ENCODE measurements around the gene PTBP3.
A peak's percentile ranks its signal among the peaks of the same experiment; 100 is the strongest.
"Not testable (repeated sequence)": the region's sequence is repeated elsewhere in the genome, so short reads cannot be mapped to it uniquely, and the experiment has no call there.

The PTBP3 gene

GRCh38 chr9:112367465-112367864 is 34.0 kb upstream of the PTBP3 start:
- Histone ChIP-seq H3K9me3 (ENCODE audit: insufficient read depth, low read depth, low read length) (peaks cover 7% of the 10 kb centered on the region; the same call in 1 of the 2 replicates), H3K27me3 (ENCODE audit: insufficient read depth, low read length, poor library complexity, severe bottlenecking) (no peaks in the 10 kb centered on the region), H3K36me3 (ENCODE audit: insufficient read depth, low read length) (no peaks in the 10 kb centered on the region), H3K4me1 (ENCODE audit: insufficient read depth, low read length, poor library complexity, severe bottlenecking) (no peaks in the 10 kb centered on the region), H3K4me3 (ENCODE audit: low read length, poor library complexity, severe bottlenecking) (no peak overlapping the region), H3F3A (ENCODE audit: low read depth) (no peaks in the 10 kb centered on the region), H2AFZ (ENCODE audit: low read length) (no peak overlapping the region), H3K9ac (ENCODE audit: low read depth, low read length, poor library complexity, severe bottlenecking) (no peak overlapping the region), H3K79me2 (ENCODE audit: insufficient read depth, low read length) (no peaks in the 10 kb centered on the region), H4K20me1 (ENCODE audit: insufficient read depth, low read length, poor library complexity, severe bottlenecking) (no peaks in the 10 kb centered on the region), H3K4me2 (ENCODE audit: low read depth, low read length, poor library complexity, severe bottlenecking) (no peak overlapping the region), H3K9me2 (replicated peaks; ENCODE audit: low read depth, low read length) (no peaks in the 10 kb centered on the region)
- TF ChIP-seq EZH2phosphoT487 (IDR thresholded peaks at IDR 0.05; ENCODE audit: borderline replicate concordance) (no peak), CTCF (conservative IDR thresholded peaks at IDR 0.05; ENCODE audit: low read length) (no peak)

DNA sequence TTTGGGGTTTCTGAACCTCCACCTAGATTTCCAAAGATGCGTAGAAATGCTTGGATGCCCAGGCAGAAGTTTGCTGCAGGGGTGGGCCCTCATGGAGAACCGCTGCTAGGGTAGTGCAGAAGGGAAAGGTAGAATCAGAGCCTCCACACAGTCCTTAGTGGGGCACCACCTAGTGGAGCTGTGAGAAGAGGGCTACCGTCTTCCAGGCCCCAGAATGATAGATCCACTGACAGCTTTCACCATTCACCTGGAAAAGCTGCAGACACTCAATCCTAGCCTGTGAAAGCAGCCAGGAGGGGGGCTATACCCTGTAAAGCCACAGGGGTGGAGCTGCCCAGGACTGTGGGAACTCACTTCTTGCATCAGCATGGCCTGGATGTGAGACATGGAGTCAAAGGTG is 33.2 kb upstream of the PTBP3 start:
- Histone ChIP-seq H3K36me3 (ENCODE audit: insufficient read depth, low read length) (no peaks in the 10 kb centered on the region), H2AFZ (ENCODE audit: low read length) (no peak overlapping the region), H3K9ac (ENCODE audit: low read depth, low read length, poor library complexity, severe bottlenecking) (no peak overlapping the region), H4K20me1 (ENCODE audit: insufficient read depth, low read length, poor library complexity, severe bottlenecking) (no peaks in the 10 kb centered on the region), H3K9me3 (ENCODE audit: insufficient read depth, low read depth, low read length) (peaks cover 7% of the 10 kb centered on the region; the same call in 1 of the 2 replicates), H3K79me2 (ENCODE audit: insufficient read depth, low read length) (no peaks in the 10 kb centered on the region), H3K4me2 (ENCODE audit: low read depth, low read length, poor library complexity, severe bottlenecking) (no peak overlapping the region), H3K27me3 (ENCODE audit: insufficient read depth, low read length, poor library complexity, severe bottlenecking) (no peaks in the 10 kb centered on the region), H3K4me1 (ENCODE audit: insufficient read depth, low read length, poor library complexity, severe bottlenecking) (peaks cover 4% of the 10 kb centered on the region), H3K4me3 (ENCODE audit: low read length, poor library complexity, severe bottlenecking) (no peak overlapping the region), H3K9me2 (replicated peaks; ENCODE audit: low read depth, low read length) (no peaks in the 10 kb centered on the region), H3F3A (ENCODE audit: low read depth) (no peaks in the 10 kb centered on the region)
- TF ChIP-seq EZH2phosphoT487 (IDR thresholded peaks at IDR 0.05; ENCODE audit: borderline replicate concordance), result no peak
- TF ChIP-seq CTCF (conservative IDR thresholded peaks at IDR 0.05; ENCODE audit: low read length), result peak; percentile 44

GRCh38 chr9:112365257-112365656 is 31.8 kb upstream of the PTBP3 start:
- H3K79me2 ChIP-seq (ENCODE audit: insufficient read depth, low read length); H3K27me3 ChIP-seq (ENCODE audit: insufficient read depth, low read length, poor library complexity, severe bottlenecking); H2AFZ ChIP-seq (ENCODE audit: low read length); H3K9ac ChIP-seq (ENCODE audit: low read depth, low read length, poor library complexity, severe bottlenecking); H3K9me2 ChIP-seq (replicated peaks; ENCODE audit: low read depth, low read length); H4K20me1 ChIP-seq (ENCODE audit: insufficient read depth, low read length, poor library complexity, severe bottlenecking); H3F3A ChIP-seq (ENCODE audit: low read depth); H3K4me3 ChIP-seq (ENCODE audit: low read length, poor library complexity, severe bottlenecking); H3K9me3 ChIP-seq (ENCODE audit: insufficient read depth, low read depth, low read length); H3K4me1 ChIP-seq (ENCODE audit: insufficient read depth, low read length, poor library complexity, severe bottlenecking); H3K36me3 ChIP-seq (ENCODE audit: insufficient read depth, low read length); H3K4me2 ChIP-seq (ENCODE audit: low read depth, low read length, poor library complexity, severe bottlenecking): not testable (repeated sequence)

DNA sequence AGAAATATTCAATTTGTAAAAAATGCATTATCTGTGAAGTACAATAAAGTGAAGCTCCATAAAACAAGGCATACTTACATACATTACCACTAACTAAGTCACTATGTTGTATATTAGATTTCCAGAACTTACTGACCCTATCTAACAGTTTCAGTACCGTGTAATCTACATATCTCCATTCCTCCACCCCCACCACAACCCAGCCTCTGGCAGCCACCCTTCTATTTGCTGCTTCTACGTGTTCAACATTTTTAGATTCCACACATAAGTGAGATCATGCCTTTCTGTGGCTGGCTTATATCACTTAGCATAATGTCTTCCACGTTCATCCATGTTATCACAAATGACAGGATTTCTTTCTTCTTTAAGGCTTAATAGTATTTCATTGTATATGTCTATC is 31.3 kb upstream of the PTBP3 start:
- no peaks in the 10 kb centered on the region for H3F3A ChIP-seq (ENCODE audit: low read depth)

More for the DNA sequence above, 31.3 kb upstream of the PTBP3 start:
- Histone ChIP-seq H3K79me2 (ENCODE audit: insufficient read depth, low read length) (no peaks in the 10 kb centered on the region), H3K4me1 (ENCODE audit: insufficient read depth, low read length, poor library complexity, severe bottlenecking) (peaks cover 4% of the 10 kb centered on the region), H4K20me1 (ENCODE audit: insufficient read depth, low read length, poor library complexity, severe bottlenecking) (no peaks in the 10 kb centered on the region), H2AFZ (ENCODE audit: low read length) (no peak overlapping the region), H3K9ac (ENCODE audit: low read depth, low read length, poor library complexity, severe bottlenecking) (no peak overlapping the region), H3K27me3 (ENCODE audit: insufficient read depth, low read length, poor library complexity, severe bottlenecking) (no peaks in the 10 kb centered on the region), H3K9me2 (replicated peaks; ENCODE audit: low read depth, low read length) (no peaks in the 10 kb centered on the region), H3K4me3 (ENCODE audit: low read length, poor library complexity, severe bottlenecking) (no peak overlapping the region), H3K4me2 (ENCODE audit: low read depth, low read length, poor library complexity, severe bottlenecking) (no peak overlapping the region), H3K36me3 (ENCODE audit: insufficient read depth, low read length) (no peaks in the 10 kb centered on the region), H3K9me3 (ENCODE audit: insufficient read depth, low read depth, low read length) (peaks cover 7% of the 10 kb centered on the region; the same call in 1 of the 2 replicates)
- TF ChIP-seq CTCF (conservative IDR thresholded peaks at IDR 0.05; ENCODE audit: low read length), result no peak
- no peak for TF ChIP-seq EZH2phosphoT487 (IDR thresholded peaks at IDR 0.05; ENCODE audit: borderline replicate concordance)

Data from Loucy (cell line).